B cell (primary cell): ENCODE results near the gene OR1J1. TPM values are rescaled to one million over a fixed set of nuclear protein-coding genes. Genes with fewer than 3 reads are reported as not detected.

Experiments
- ATAC-seq: fragments of 200-7000 bp; cut with Tn5 transposase; one replicate; pipeline ENCODE4 v1.10.0; 2021; ENCODE audit warnings: low read depth, mild to moderate bottlenecking, moderate number of reproducible peaks, moderate library complexity
- CTCF ChIA-PET: fragments of 350-600 bp; sonication (Branson Sonifier 250); formaldehyde crosslinking; loops from one replicate; lab custom pipeline; 2021; ENCODE audit warnings: antibody characterized with exemption, inconsistent platforms; lab: Charles Lee
- POLR2A ChIA-PET: fragments of 350-600 bp; sonication (Branson Sonifier 250); formaldehyde crosslinking; loops from one replicate; lab custom pipeline; 2021; ENCODE audit warnings: antibody characterized with exemption; lab: Charles Lee
- DNase-seq: peaks from one replicate; pipeline ENCODE4 v3.0.0; 2013
- H2AFZ ChIP-seq: 2 replicates; pipeline ENCODE4 v1.6.1; 2012; ENCODE audit warnings: mild to moderate bottlenecking, low read depth, low read length; ENCODE audit not compliant: insufficient read depth, poor library complexity, severe bottlenecking
- H3K27ac ChIP-seq, 2 donors: 1 replicate in 1 of 2; 2 replicates in 1 of 2; pipeline ENCODE4 v1.5.1; 2012 to 2013; ENCODE audit warnings: low read length in 2 of 2, mild to moderate bottlenecking in 2 of 2, moderate library complexity in 1 of 2
- H3K27me3 ChIP-seq, 4 experiments: fragments of 200-600 bp in 1 of 4; sonication (generic) in 1 of 4; replicated peaks in 1 of 4; 1 replicate in 2 of 4; 2 replicates in 2 of 4; pipeline versions ENCODE4 v1.6.1 to v1.7.0; 2013 to 2016; ENCODE audit warnings: low read length in 3 of 4, mild to moderate bottlenecking in 2 of 4, mixed read lengths in 1 of 4, moderate library complexity in 1 of 4; ENCODE audit not compliant: insufficient read depth in 4 of 4, control insufficient read depth in 3 of 4; ENCODE audit errors: control extremely low read depth in 1 of 4
- H3K36me3 ChIP-seq, 2 experiments: replicated peaks in 1 of 2; 1 replicate in 1 of 2; 2 replicates in 1 of 2; pipeline versions ENCODE4 v1.6.1 to v1.7.1; 2013; ENCODE audit warnings: low read length in 1 of 2; ENCODE audit not compliant: insufficient read depth in 2 of 2, control insufficient read depth in 1 of 2; ENCODE audit errors: control extremely low read depth in 1 of 2, extremely low read depth in 1 of 2
- H3K4me1 ChIP-seq, 2 donors: fragments of 200-600 bp in 1 of 2; sonication (generic) in 1 of 2; 1 replicate in 1 of 2; 2 replicates in 1 of 2; pipeline versions ENCODE4 v1.5.1 to v1.6.1; 2013 to 2017; ENCODE audit warnings: low read length in 2 of 2; ENCODE audit not compliant: control insufficient read depth in 2 of 2, insufficient read depth in 2 of 2
- H3K4me2 ChIP-seq: replicated peaks from 2 replicates; pipeline ENCODE3; 2012; ENCODE audit warnings: mild to moderate bottlenecking, low read depth, low read length; ENCODE audit not compliant: poor library complexity, severe bottlenecking
- H3K4me3 ChIP-seq, 5 experiments: fragments of 200-600 bp in 1 of 5; sonication (generic) in 1 of 5; 1 replicate in 3 of 5; 2 replicates in 2 of 5; pipeline versions ENCODE4 v1.5.1 to v1.7.0; 2011 to 2016; ENCODE audit warnings: low read length in 4 of 5, mild to moderate bottlenecking in 4 of 5, low read depth in 2 of 5, control low read depth in 1 of 5, moderate library complexity in 1 of 5; ENCODE audit not compliant: insufficient read depth in 1 of 5; ENCODE audit errors: control extremely low read depth in 1 of 5, extremely low read depth in 1 of 5
- H3K79me2 ChIP-seq: fragments of 200-600 bp; sonication (generic); one replicate; pipeline ENCODE4 v1.6.0; 2016; ENCODE audit warnings: low read length; ENCODE audit not compliant: control insufficient read depth, insufficient read depth
- H3K9ac ChIP-seq: fragments of 200-600 bp; sonication (generic); 2 replicates; pipeline ENCODE4 v1.6.1; 2017; ENCODE audit warnings: mild to moderate bottlenecking, low read length, moderate library complexity
- H3K9me3 ChIP-seq, 3 donors: one replicate each; pipeline versions ENCODE4 v1.6.1 to v1.7.1; 2013; ENCODE audit warnings: low read length in 2 of 3; ENCODE audit not compliant: control insufficient read depth in 2 of 3, insufficient read depth in 1 of 3; ENCODE audit errors: control extremely low read depth in 1 of 3
- H4K20me1 ChIP-seq: 2 replicates; pipeline ENCODE4 v1.6.0; 2012; ENCODE audit warnings: mild to moderate bottlenecking, low read length; ENCODE audit not compliant: insufficient read depth, control insufficient read depth, poor library complexity, severe bottlenecking
- H3K27ac Mint-ChIP-seq: one replicate; pipeline ENCODE4 v1.8.0; 2021; ENCODE audit warnings: mixed read lengths
- H3K27me3 Mint-ChIP-seq: one replicate; pipeline ENCODE4 v1.8.0; 2021; ENCODE audit warnings: mixed read lengths
- H3K4me1 Mint-ChIP-seq: one replicate; pipeline ENCODE4 v1.8.0; 2021; ENCODE audit warnings: mixed read lengths
- H3K4me3 Mint-ChIP-seq: one replicate; pipeline ENCODE4 v1.8.0; 2021; ENCODE audit warnings: mixed read lengths
- H3K9me3 Mint-ChIP-seq: one replicate; pipeline ENCODE4 v1.8.0; 2022; ENCODE audit warnings: mixed read lengths; ENCODE audit not compliant: insufficient read depth
- EZH2 ChIP-seq: IDR thresholded peaks from 2 replicates; pipeline ENCODE4 v1.6.1; 2012; ENCODE audit warnings: borderline replicate concordance, low read depth, mild to moderate bottlenecking, moderate library complexity, low read length; ENCODE audit not compliant: insufficient read depth, poor library complexity, severe bottlenecking
- WGBS: methylation state at CpG from one replicate; pipeline ENCODE4 v1.1.5; 2013; ENCODE audit warnings: missing lambda C conversion rate; ENCODE audit not compliant: insufficient coverage; 5-methylcytosine and 5-hydroxymethylcytosine counted together
- intact Hi-C: fragments of 100-400 bp; cut with micrococcal nuclease; formaldehyde crosslinking; loops from one replicate; pipeline ENCODE4 v1.10.0; 2022
- polyA plus RNA-seq: library from polyadenylated mRNA; depleted of rRNA; stranded (reverse); fragments of >200 nt; gene quantifications from 2 replicates; pipeline ENCODE4 v1.2.3, GENCODE V29; 2012
- total RNA-seq, 2 donors: library from RNA; stranded (reverse); fragments of 120-200 nt in 1 of 2; gene quantifications; 1 replicate in 1 of 2; 2 replicates in 1 of 2; pipeline versions ENCODE4 v1.2.3 to v1.2.4, GENCODE V29; 2013 to 2022
- TF ChIP-seq, protein P1 (sequence below): fragments of 200-600 bp; IDR thresholded peaks from one replicate; pipeline ENCODE4 v1.8.0; 2022; ENCODE audit warnings: antibody characterized with exemption, mild to moderate bottlenecking

OR1J1 gene
- total and polyA plus RNA-seq, 2 donors (not counting 1 experiment from before 2014, with no cell fraction given): not detected

DNA sequence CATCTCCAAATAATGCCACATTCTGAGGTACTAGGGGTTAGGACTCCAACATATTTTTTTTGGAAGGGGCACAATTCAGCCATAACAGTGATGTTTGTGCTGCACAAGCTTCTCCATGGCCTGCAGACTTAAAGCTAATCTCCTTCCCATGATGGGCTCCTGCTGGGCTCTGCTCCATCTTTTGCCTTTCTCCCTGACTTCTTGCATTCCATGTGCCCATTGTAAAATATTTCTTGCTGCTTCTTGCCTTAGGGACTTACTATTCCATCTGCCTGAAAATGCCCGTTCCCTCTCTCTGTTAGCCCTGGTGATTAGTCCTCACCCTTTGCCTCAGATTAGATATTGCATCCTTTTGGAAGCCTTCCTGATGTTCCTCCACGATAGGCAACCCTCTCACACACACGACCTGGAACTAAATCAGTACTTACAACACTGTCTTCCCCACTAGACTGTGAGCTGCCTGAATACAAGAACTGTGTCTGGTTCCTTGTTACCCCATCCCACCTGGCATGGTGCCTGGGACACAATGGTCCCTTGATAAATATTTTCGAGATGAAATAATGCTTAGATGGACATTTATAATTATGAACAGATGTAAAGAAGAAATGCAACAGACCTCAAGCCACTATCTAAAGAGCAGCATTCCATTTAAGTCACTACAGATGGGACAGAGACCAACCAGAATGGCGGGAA is 33.5 kb downstream of the OR1J1 start:
- 86% methylated on average over 3 of the region's 5 CpGs for WGBS
- no peaks in the 10 kb centered on the region for H3K79me2 ChIP-seq
- POLR2A ChIA-PET: no interaction called here
- Mint-ChIP-seq H3K4me3 (no peak overlapping the region), H3K9me3 (peaks cover 2% of the 10 kb centered on the region), H3K4me1 (no peaks in the 10 kb centered on the region), H3K27me3 (peaks cover 49% of the 10 kb centered on the region), H3K27ac (no peak overlapping the region)
- CTCF ChIA-PET: interaction anchor here (0.8 to 3.6 kb wide), 3 partner anchors 20 to 345 kb away, joined by 3 to 19 read pairs (median 4); no protein-coding TSS in a partner anchor
- ATAC-seq (no peak), DNase-seq (no peak)
- H4K20me1 ChIP-seq: no peaks in the 10 kb centered on the region
- H3K4me1 ChIP-seq: no peaks in the 10 kb centered on the region
- H3K36me3 ChIP-seq: no peaks in the 10 kb centered on the region
- no peaks in the 10 kb centered on the region for H3K9me3 ChIP-seq
- H3K27me3 ChIP-seq: peaks cover 0 to 20% (median 4%) of the 10 kb centered on the region in 4 experiments
- TF ChIP-seq, protein P1, sequence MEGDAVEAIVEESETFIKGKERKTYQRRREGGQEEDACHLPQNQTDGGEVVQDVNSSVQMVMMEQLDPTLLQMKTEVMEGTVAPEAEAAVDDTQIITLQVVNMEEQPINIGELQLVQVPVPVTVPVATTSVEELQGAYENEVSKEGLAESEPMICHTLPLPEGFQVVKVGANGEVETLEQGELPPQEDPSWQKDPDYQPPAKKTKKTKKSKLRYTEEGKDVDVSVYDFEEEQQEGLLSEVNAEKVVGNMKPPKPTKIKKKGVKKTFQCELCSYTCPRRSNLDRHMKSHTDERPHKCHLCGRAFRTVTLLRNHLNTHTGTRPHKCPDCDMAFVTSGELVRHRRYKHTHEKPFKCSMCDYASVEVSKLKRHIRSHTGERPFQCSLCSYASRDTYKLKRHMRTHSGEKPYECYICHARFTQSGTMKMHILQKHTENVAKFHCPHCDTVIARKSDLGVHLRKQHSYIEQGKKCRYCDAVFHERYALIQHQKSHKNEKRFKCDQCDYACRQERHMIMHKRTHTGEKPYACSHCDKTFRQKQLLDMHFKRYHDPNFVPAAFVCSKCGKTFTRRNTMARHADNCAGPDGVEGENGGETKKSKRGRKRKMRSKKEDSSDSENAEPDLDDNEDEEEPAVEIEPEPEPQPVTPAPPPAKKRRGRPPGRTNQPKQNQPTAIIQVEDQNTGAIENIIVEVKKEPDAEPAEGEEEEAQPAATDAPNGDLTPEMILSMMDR: no peak
- TF ChIP-seq EZH2: no peak
- no peak overlapping the region for H3K4me3 ChIP-seq
- H3K4me2 ChIP-seq: no peak overlapping the region
- no peak overlapping the region for H3K27ac ChIP-seq
- intact Hi-C loops: no loop called here
- no peak overlapping the region for H2AFZ ChIP-seq
- H3K9ac ChIP-seq: no peak overlapping the region

DNA sequence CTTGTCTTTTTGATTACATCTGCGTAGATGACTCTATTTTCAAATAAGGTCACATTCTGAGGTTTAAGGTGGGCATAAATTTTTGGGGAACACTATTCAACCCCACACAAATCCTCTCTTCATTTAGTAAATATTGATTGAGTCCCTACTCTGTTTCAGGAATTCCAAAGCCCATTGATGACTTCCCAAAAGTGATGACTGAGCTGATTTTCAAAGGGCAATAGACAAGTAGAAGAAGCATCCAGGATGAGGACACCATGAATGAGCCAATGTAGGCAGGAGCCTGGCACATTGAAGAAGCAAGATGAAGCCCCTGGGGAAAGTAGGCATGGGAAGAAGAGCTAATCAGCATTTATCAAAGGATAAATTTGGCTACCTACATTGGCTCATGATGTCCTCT is 35.2 kb downstream of the OR1J1 start:
- ATAC-seq (no peak), DNase-seq (no peak)
- Histone ChIP-seq H3K4me3 (no peak overlapping the region), H3K4me1 (no peaks in the 10 kb centered on the region), H3K9ac (no peak overlapping the region), H3K79me2 (no peaks in the 10 kb centered on the region), H3K9me3 (peaks cover 0 to 2% (median 0%) of the 10 kb centered on the region in 3 donors), H2AFZ (no peak overlapping the region), H3K27me3 (peaks cover 0 to 20% (median 4%) of the 10 kb centered on the region in 4 experiments), H3K36me3 (no peaks in the 10 kb centered on the region), H4K20me1 (no peaks in the 10 kb centered on the region), H3K4me2 (no peak overlapping the region), H3K27ac (no peak overlapping the region)
- Mint-ChIP-seq H3K27me3 (peaks cover 49% of the 10 kb centered on the region), H3K9me3 (peaks cover 2% of the 10 kb centered on the region), H3K4me1 (no peaks in the 10 kb centered on the region), H3K27ac (no peak overlapping the region), H3K4me3 (no peak overlapping the region)
- intact Hi-C loops: no loop called here
- ChIA-PET CTCF (interaction anchor here (1.1 to 2.0 kb wide), 2 partner anchors 22 to 92 kb away, joined by 3 to 4 read pairs; no protein-coding TSS in a partner anchor), POLR2A (no interaction called here)
- no CpG with 5 or more reads among the region's 1 CpG for WGBS
- TF ChIP-seq, protein P1: no peak
- no peak for TF ChIP-seq EZH2
